Measurements from ENCODE around the gene TLCD1. TPM values are rescaled to one million over a fixed set of nuclear protein-coding genes. Genes with fewer than 3 reads are reported as not detected.
A peak's percentile ranks its signal among the peaks of the same experiment; 100 is the strongest.

TLCD1 gene
- total RNA-seq, 1 experiment from 2014 or later: 7.1 TPM

- H3K36me3 ChIP-seq (ENCODE audit: low read depth, low read length): peaks cover 30% of the 10 kb centered on the region
- H3K9me3 ChIP-seq (ENCODE audit: low read length): no peaks in the 10 kb centered on the region
- TF ChIP-seq EZH2 (IDR thresholded peaks at IDR 0.05; ENCODE audit: low read length, unreplicated experiment): no peak
- TF ChIP-seq EZH2phosphoT487 (IDR thresholded peaks at IDR 0.05; ENCODE audit: borderline replicate concordance, low read length): no peak
- no peak for TF ChIP-seq CTCF (conservative IDR thresholded peaks at IDR 0.05; ENCODE audit: low read depth, low read length)
- peak; percentile 74 for DNase-seq
- POLR2A ChIA-PET (ENCODE audit: unreplicated experiment): interaction anchor here (0.5 to 1.0 kb wide), 2 partner anchors 18 to 20 kb away, joined by 4 read pairs; partner anchors contain the start of genes NEK8 and TLCD1
- peaks cover 51% of the 10 kb centered on the region for H3K79me2 ChIP-seq (ENCODE audit: low read length)
- peak; percentile 11 for ATAC-seq
- H3K9me2 ChIP-seq (replicated peaks; ENCODE audit: low read length): no peaks in the 10 kb centered on the region
- no peaks in the 10 kb centered on the region for H3F3A ChIP-seq (ENCODE audit: low read length, unreplicated experiment)
- no TSS peak for BruUV-seq (replicated peaks)
- peak overlapping the region; percentile 99 for H3K4me2 ChIP-seq (ENCODE audit: low read length)
- H3K4me1 ChIP-seq (ENCODE audit: insufficient read depth, low read length): peaks cover 27% of the 10 kb centered on the region
- CTCF ChIA-PET: interaction anchor here (0.9 to 2.8 kb wide), 3 partner anchors 18 to 20 kb away, joined by 3 to 14 read pairs (median 11); partner anchors contain the start of genes NEK8 and TLCD1
- H3K9ac ChIP-seq (ENCODE audit: low read length): peak overlapping the region; percentile 95
- no peak overlapping the region for H2AFZ ChIP-seq (ENCODE audit: low read length)
- H3K27me3 ChIP-seq (ENCODE audit: low read length): no peaks in the 10 kb centered on the region
- H3K4me3 ChIP-seq (ENCODE audit: low read length): peak overlapping the region; percentile 89
- H4K20me1 ChIP-seq (ENCODE audit: low read length): peaks cover 27% of the 10 kb centered on the region
- intact Hi-C loops (cut with micrococcal nuclease): no loop called here
- peak overlapping the region; percentile 99 for H3K27ac ChIP-seq (ENCODE audit: low read length)
Observed at GRCh38 chr17:28746611-28747050, 20.6 kb upstream of the TLCD1 start.

GRCh38 chr17:28745786-28746411, 19.9 kb upstream of the TLCD1 start:
- H2AFZ ChIP-seq (ENCODE audit: low read length): no peak overlapping the region
- peak overlapping the region; percentile 99 for H3K27ac ChIP-seq (ENCODE audit: low read length)
- no peaks in the 10 kb centered on the region for H3F3A ChIP-seq (ENCODE audit: low read length, unreplicated experiment)
- peaks cover 27% of the 10 kb centered on the region for H3K4me1 ChIP-seq (ENCODE audit: insufficient read depth, low read length)
- CTCF ChIA-PET: interaction anchor here (0.9 to 2.8 kb wide), 2 partner anchors 17 to 19 kb away, joined by 3 to 14 read pairs; partner anchors contain the start of genes NEK8 and TLCD1
- H4K20me1 ChIP-seq (ENCODE audit: low read length): peaks cover 27% of the 10 kb centered on the region
- no peaks in the 10 kb centered on the region for H3K9me2 ChIP-seq (replicated peaks; ENCODE audit: low read length)
- peak overlapping the region; percentile 89 for H3K4me3 ChIP-seq (ENCODE audit: low read length)
- H3K9me3 ChIP-seq (ENCODE audit: low read length): no peaks in the 10 kb centered on the region
- H3K79me2 ChIP-seq (ENCODE audit: low read length): peaks cover 50% of the 10 kb centered on the region
- peak overlapping the region; percentile 99 for H3K4me2 ChIP-seq (ENCODE audit: low read length)
- no peaks in the 10 kb centered on the region for H3K27me3 ChIP-seq (ENCODE audit: low read length)
- H3K36me3 ChIP-seq (ENCODE audit: low read depth, low read length): peaks cover 29% of the 10 kb centered on the region
- peak; percentile 40 for ATAC-seq
- BruUV-seq (replicated peaks): no TSS peak
- POLR2A ChIA-PET (ENCODE audit: unreplicated experiment): interaction anchor here (0.8 to 1.0 kb wide), 2 partner anchors 17 to 19 kb away, joined by 3 to 4 read pairs; partner anchors contain the start of genes NEK8 and TLCD1
- no peak for TF ChIP-seq EZH2 (IDR thresholded peaks at IDR 0.05; ENCODE audit: low read length, unreplicated experiment)
- TF ChIP-seq EZH2phosphoT487 (IDR thresholded peaks at IDR 0.05; ENCODE audit: borderline replicate concordance, low read length): no peak
- TF ChIP-seq CTCF (conservative IDR thresholded peaks at IDR 0.05; ENCODE audit: low read depth, low read length): no peak
- DNase-seq: peak; percentile 88
- intact Hi-C loops (cut with micrococcal nuclease): no loop called here
- H3K9ac ChIP-seq (ENCODE audit: low read length): peak overlapping the region; percentile 95

Data from PC-3 (cell line).